HG03439 (cell line): ENCODE data around the gene BBS9.

Source experiments
- ATAC-seq: cut with Tn5 transposase; IDR thresholded peaks from one replicate; pipeline ENCODE4 v1.9.1; 2021; ENCODE audit warnings: mild to moderate bottlenecking, moderate library complexity; ENCODE audit not compliant: unreplicated experiment

BBS9 gene

GRCh38 chr7:33636359-33636758 lies 507.0 kb downstream of the BBS9 start:
- ATAC-seq: no peak

GRCh38 chr7:33639552-33640197 lies 510.3 kb downstream of the BBS9 start:
- ATAC-seq: no peak

GRCh38 chr7:33640741-33641140 lies 511.4 kb downstream of the BBS9 start:
- ATAC-seq: no peak

GRCh38 chr7:33642312-33642711 lies 512.9 kb downstream of the BBS9 start:
- no peak for ATAC-seq

GRCh38 chr7:33643530-33643929 lies 514.2 kb downstream of the BBS9 start:
- no peak for ATAC-seq

GRCh38 chr7:33644489-33644888 lies 515.1 kb downstream of the BBS9 start:
- ATAC-seq: no peak

GRCh38 chr7:33645104-33645503 lies 515.7 kb downstream of the BBS9 start:
- ATAC-seq: no peak

- no peak for ATAC-seq
These were observed 516.8 kb downstream of the BBS9 start for GRCh38 chr7:33646166-33646565.

- ATAC-seq: no peak
These were observed 517.6 kb downstream of the BBS9 start for GRCh38 chr7:33646891-33647391.

GRCh38 chr7:33649476-33650441 lies 520.4 kb downstream of the BBS9 start:
- no peak for ATAC-seq

- ATAC-seq: no peak
These were observed 521.5 kb downstream of the BBS9 start for GRCh38 chr7:33650828-33651227.

- ATAC-seq: no peak
These were observed 522.7 kb downstream of the BBS9 start for GRCh38 chr7:33651998-33652515.

GRCh38 chr7:33654676-33655075 lies 525.3 kb downstream of the BBS9 start:
- ATAC-seq: no peak
